Measurements from ENCODE around the gene SBF2. TPM values are rescaled to one million over a fixed set of nuclear protein-coding genes. Genes with fewer than 3 reads are reported as not detected.

The SBF2 gene
- total and polyA plus RNA-seq, 3 donors from 2014 or later = 27.8 to 52.8 (median 48.7) TPM

DNA sequence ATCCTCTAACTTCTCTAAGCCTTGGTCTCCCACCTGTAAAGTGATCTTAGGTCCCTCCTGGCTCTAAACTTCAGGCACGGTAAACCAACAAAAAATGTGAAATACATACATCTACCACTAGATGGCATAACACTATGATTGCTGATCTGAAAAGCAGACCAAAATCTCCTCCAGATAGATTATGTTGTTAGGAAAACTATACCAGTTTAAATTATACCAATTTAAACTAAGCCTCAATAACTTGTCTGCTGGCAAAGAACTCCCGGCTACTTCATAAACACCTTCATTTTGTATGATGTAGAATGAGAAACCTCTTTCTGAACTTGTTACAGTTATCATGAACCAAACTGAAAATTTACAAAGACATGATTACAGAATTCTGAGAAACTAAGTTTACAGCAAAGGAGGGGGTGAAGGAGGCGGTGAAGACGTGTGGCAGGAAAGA, 85.9 kb downstream of the SBF2 start:
- intact Hi-C loops (cut with DNase I; ENCODE audit: low total_unique reads) = no loop called here
- H3K4me3 ChIP-seq = no peak overlapping the region
- TF ChIP-seq, protein P1, sequence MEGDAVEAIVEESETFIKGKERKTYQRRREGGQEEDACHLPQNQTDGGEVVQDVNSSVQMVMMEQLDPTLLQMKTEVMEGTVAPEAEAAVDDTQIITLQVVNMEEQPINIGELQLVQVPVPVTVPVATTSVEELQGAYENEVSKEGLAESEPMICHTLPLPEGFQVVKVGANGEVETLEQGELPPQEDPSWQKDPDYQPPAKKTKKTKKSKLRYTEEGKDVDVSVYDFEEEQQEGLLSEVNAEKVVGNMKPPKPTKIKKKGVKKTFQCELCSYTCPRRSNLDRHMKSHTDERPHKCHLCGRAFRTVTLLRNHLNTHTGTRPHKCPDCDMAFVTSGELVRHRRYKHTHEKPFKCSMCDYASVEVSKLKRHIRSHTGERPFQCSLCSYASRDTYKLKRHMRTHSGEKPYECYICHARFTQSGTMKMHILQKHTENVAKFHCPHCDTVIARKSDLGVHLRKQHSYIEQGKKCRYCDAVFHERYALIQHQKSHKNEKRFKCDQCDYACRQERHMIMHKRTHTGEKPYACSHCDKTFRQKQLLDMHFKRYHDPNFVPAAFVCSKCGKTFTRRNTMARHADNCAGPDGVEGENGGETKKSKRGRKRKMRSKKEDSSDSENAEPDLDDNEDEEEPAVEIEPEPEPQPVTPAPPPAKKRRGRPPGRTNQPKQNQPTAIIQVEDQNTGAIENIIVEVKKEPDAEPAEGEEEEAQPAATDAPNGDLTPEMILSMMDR (IDR thresholded peaks at IDR 0.05) = peak; percentile 66 to 82 (median 73)
- TF ChIP-seq POLR2A (IDR thresholded peaks at IDR 0.05) = no peak
- H3K9me3 ChIP-seq = no peaks in the 10 kb centered on the region
- no peaks in the 10 kb centered on the region for H3K27me3 ChIP-seq
- no peak for DNase-seq
- H3K36me3 ChIP-seq (ENCODE audit: low read depth, missing control alignments) = no peaks in the 10 kb centered on the region
- peaks cover 5% of the 10 kb centered on the region for H3K4me1 ChIP-seq
- WGBS, 2 donors = 46 to 51% methylated on average over 4 of the region's 4 CpGs
- no peak overlapping the region for H3K27ac ChIP-seq

DNA sequence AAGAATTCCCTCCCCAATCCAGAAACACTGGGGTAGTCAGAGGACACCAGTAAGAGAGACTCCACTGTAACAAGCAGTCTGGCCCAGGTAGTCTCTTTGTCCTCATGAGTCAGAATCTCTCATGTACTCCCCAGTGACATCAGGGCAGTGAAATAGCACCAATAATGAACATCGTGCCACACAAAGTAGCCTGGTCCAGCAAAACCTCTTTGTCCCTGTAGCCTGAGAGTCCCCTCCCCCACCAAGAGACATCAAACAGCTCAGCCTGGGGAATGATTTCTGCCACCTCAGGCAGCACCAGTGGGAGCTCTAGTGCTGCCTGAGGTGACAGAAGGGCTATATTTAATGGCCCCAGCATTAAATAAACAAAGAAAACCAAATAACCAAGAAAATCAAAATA, 88.1 kb downstream of the SBF2 start:
- H3K4me3 ChIP-seq = no peak overlapping the region
- H3K27ac ChIP-seq = no peak overlapping the region
- no peak for DNase-seq
- intact Hi-C loops (cut with DNase I; ENCODE audit: low total_unique reads) = no loop called here
- no peaks in the 10 kb centered on the region for H3K9me3 ChIP-seq
- H3K36me3 ChIP-seq (ENCODE audit: low read depth, missing control alignments) = no peaks in the 10 kb centered on the region
- peaks cover 5% of the 10 kb centered on the region for H3K4me1 ChIP-seq
- 61 to 63% methylated on average over 1 of the region's 1 CpG for WGBS, 2 donors
- no peak for TF ChIP-seq POLR2A (IDR thresholded peaks at IDR 0.05)
- TF ChIP-seq, protein P1 (IDR thresholded peaks at IDR 0.05) = no peak
- no peaks in the 10 kb centered on the region for H3K27me3 ChIP-seq

DNA sequence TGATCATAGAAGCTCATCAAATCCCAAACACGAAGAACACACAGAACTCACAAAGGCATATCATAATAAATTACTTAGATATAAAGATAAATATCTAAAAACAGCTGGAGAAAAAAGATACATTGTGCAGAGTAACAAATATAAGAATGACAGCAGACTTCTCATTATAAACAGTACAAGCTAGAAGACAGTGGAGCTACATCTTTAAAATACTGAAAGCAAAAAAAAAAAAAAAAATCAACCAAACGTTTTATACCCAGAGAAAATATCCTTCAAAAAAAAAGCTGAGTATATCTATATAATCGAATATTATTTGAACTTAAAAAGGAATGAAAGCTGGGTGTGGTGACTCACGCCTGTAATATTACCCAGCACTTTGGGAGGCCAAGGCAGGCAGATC, 90.0 kb downstream of the SBF2 start:
- H3K27ac ChIP-seq = no peak overlapping the region
- WGBS, 2 donors = 91 to 94% methylated on average over 4 of the region's 4 CpGs
- H3K4me3 ChIP-seq = no peak overlapping the region
- no peaks in the 10 kb centered on the region for H3K36me3 ChIP-seq (ENCODE audit: low read depth, missing control alignments)
- H3K27me3 ChIP-seq = no peaks in the 10 kb centered on the region
- intact Hi-C loops (cut with DNase I; ENCODE audit: low total_unique reads) = no loop called here
- no peak for DNase-seq
- H3K4me1 ChIP-seq = peaks cover 5% of the 10 kb centered on the region
- H3K9me3 ChIP-seq = no peaks in the 10 kb centered on the region
- TF ChIP-seq POLR2A (IDR thresholded peaks at IDR 0.05) = no peak
- TF ChIP-seq, protein P1 (IDR thresholded peaks at IDR 0.05) = no peak

DNA sequence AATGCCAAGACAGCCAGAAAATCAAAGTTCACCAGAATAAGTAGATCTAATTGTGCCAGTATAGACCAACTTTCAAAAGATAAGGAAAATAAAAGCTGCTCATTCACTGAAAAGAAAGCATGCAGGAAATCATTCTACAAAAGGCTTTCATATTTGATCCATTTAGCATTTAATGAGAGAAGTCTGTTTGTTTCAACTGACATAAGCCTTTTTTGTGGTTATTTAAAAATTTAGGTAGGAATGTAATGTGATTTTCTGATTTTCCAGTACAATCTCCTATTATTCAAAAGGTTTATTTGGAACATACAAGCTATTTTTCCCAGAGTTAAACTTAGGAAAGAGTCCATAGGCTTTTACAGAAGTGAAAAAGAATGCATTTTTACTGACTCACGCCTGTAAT, 92.7 kb downstream of the SBF2 start:
- DNase-seq = no peak
- Histone ChIP-seq H3K4me1 (no peaks in the 10 kb centered on the region), H3K9me3 (no peaks in the 10 kb centered on the region), H3K36me3 (ENCODE audit: low read depth, missing control alignments) (no peaks in the 10 kb centered on the region), H3K27me3 (no peaks in the 10 kb centered on the region), H3K4me3 (no peak overlapping the region), H3K27ac (no peak overlapping the region)
- intact Hi-C loops (cut with DNase I; ENCODE audit: low total_unique reads) = no loop called here
- 63 to 86% methylated on average over 1 of the region's 1 CpG for WGBS, 2 donors
- TF ChIP-seq, protein P1 (IDR thresholded peaks at IDR 0.05) = no peak
- no peak for TF ChIP-seq POLR2A (IDR thresholded peaks at IDR 0.05)

DNA sequence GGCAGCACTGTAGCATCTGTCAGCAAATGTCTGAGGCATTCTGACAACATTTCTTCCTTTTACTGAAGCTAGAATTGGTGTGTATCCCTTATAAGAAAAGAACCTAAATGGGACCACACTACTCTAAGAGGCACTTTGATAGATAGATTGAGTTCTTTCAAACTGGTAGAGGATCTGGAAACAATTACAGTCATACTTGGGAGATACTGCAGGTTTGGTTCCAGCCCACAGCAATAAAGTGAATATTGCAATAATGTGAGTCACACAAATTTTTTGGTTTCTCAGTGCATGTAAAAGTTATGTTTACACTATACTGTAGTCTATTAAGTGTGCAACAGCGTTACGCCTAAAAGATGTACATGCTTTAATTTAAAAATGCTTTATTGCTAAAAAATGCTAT, 96.9 kb downstream of the SBF2 start:
- H3K27me3 ChIP-seq = no peaks in the 10 kb centered on the region
- no peak for DNase-seq
- no peaks in the 10 kb centered on the region for H3K4me1 ChIP-seq
- H3K4me3 ChIP-seq = no peak overlapping the region
- 90 to 97% methylated on average over 2 of the region's 2 CpGs for WGBS, 2 donors
- TF ChIP-seq, protein P1 (IDR thresholded peaks at IDR 0.05) = no peak
- TF ChIP-seq POLR2A (IDR thresholded peaks at IDR 0.05) = no peak
- H3K36me3 ChIP-seq (ENCODE audit: low read depth, missing control alignments) = no peaks in the 10 kb centered on the region
- no peak overlapping the region for H3K27ac ChIP-seq
- no peaks in the 10 kb centered on the region for H3K9me3 ChIP-seq
- intact Hi-C loops (cut with DNase I; ENCODE audit: low total_unique reads) = no loop called here
